ENCODE results near the gene CSGALNACT2.

The CSGALNACT2 gene

GRCh38 chr10:43119416-43120115 is 18.7 kb upstream of the CSGALNACT2 start:
- Histone ChIP-seq H3K4me1 (ENCODE audit: control insufficient read depth, insufficient read depth, low read length) (no peaks in the 10 kb centered on the region), H3K27ac (ENCODE audit: low read length) (no peak overlapping the region), H3K9me3 (ENCODE audit: control insufficient read depth in 2 of 2, low read length in 2 of 2) (no peaks in the 10 kb centered on the region), H3K36me3 (ENCODE audit: control insufficient read depth in 2 of 2, insufficient read depth in 2 of 2, low read length in 2 of 2) (no peaks in the 10 kb centered on the region), H3K9ac (ENCODE audit: low read length in 2 of 2) (no peak overlapping the region), H3K4me3 (ENCODE audit: low read length in 2 of 2) (no peak overlapping the region), H3K27me3 (ENCODE audit: control insufficient read depth in 1 of 2, insufficient read depth in 2 of 2, low read length in 2 of 2) (no peaks in the 10 kb centered on the region)

GRCh38 chr10:43120116-43120928 is 17.9 kb upstream of the CSGALNACT2 start:
- no peak overlapping the region for H3K27ac ChIP-seq (ENCODE audit: low read length)
- H3K36me3 ChIP-seq (ENCODE audit: control insufficient read depth in 2 of 2, insufficient read depth in 2 of 2, low read length in 2 of 2), result no peaks in the 10 kb centered on the region

GRCh38 chr10:43120929-43121314 is 17.3 kb upstream of the CSGALNACT2 start:
- H3K9ac ChIP-seq (ENCODE audit: low read length in 2 of 2), result no peak overlapping the region
- H3K36me3 ChIP-seq (ENCODE audit: control insufficient read depth in 2 of 2, insufficient read depth in 2 of 2, low read length in 2 of 2), result no peaks in the 10 kb centered on the region
- no peaks in the 10 kb centered on the region for H3K9me3 ChIP-seq (ENCODE audit: control insufficient read depth in 2 of 2, low read length in 2 of 2)
- no peak overlapping the region for H3K4me3 ChIP-seq (ENCODE audit: low read length in 2 of 2)
- H3K27me3 ChIP-seq (ENCODE audit: control insufficient read depth in 1 of 2, insufficient read depth in 2 of 2, low read length in 2 of 2), result no peaks in the 10 kb centered on the region
- H3K27ac ChIP-seq (ENCODE audit: low read length), result no peak overlapping the region
- no peaks in the 10 kb centered on the region for H3K4me1 ChIP-seq (ENCODE audit: control insufficient read depth, insufficient read depth, low read length)

More at GRCh38 chr10:43120116-43120928, 17.9 kb upstream of the CSGALNACT2 start:
- H3K27me3 ChIP-seq (ENCODE audit: control insufficient read depth in 1 of 2, insufficient read depth in 2 of 2, low read length in 2 of 2), result no peaks in the 10 kb centered on the region
- H3K9me3 ChIP-seq (ENCODE audit: control insufficient read depth in 2 of 2, low read length in 2 of 2), result no peaks in the 10 kb centered on the region
- H3K9ac ChIP-seq (ENCODE audit: low read length in 2 of 2), result no peak overlapping the region
- no peaks in the 10 kb centered on the region for H3K4me1 ChIP-seq (ENCODE audit: control insufficient read depth, insufficient read depth, low read length)
- no peak overlapping the region for H3K4me3 ChIP-seq (ENCODE audit: low read length in 2 of 2)

GRCh38 chr10:43121444-43121843 is 16.8 kb upstream of the CSGALNACT2 start:
- no peaks in the 10 kb centered on the region for H3K4me1 ChIP-seq (ENCODE audit: control insufficient read depth, insufficient read depth, low read length)
- H3K9me3 ChIP-seq (ENCODE audit: control insufficient read depth in 2 of 2, low read length in 2 of 2), result no peaks in the 10 kb centered on the region
- H3K27ac ChIP-seq (ENCODE audit: low read length), result no peak overlapping the region
- no peaks in the 10 kb centered on the region for H3K27me3 ChIP-seq (ENCODE audit: control insufficient read depth in 1 of 2, insufficient read depth in 2 of 2, low read length in 2 of 2)
- no peak overlapping the region for H3K4me3 ChIP-seq (ENCODE audit: low read length in 2 of 2)
- no peak overlapping the region for H3K9ac ChIP-seq (ENCODE audit: low read length in 2 of 2)
- H3K36me3 ChIP-seq (ENCODE audit: control insufficient read depth in 2 of 2, insufficient read depth in 2 of 2, low read length in 2 of 2), result no peaks in the 10 kb centered on the region

GRCh38 chr10:43122096-43122495 is 16.1 kb upstream of the CSGALNACT2 start:
- no peaks in the 10 kb centered on the region for H3K4me1 ChIP-seq (ENCODE audit: control insufficient read depth, insufficient read depth, low read length)
- no peak overlapping the region for H3K9ac ChIP-seq (ENCODE audit: low read length in 2 of 2)
- H3K9me3 ChIP-seq (ENCODE audit: control insufficient read depth in 2 of 2, low read length in 2 of 2), result no peaks in the 10 kb centered on the region
- H3K27ac ChIP-seq (ENCODE audit: low read length), result no peak overlapping the region
- H3K4me3 ChIP-seq (ENCODE audit: low read length in 2 of 2), result no peak overlapping the region
- H3K36me3 ChIP-seq (ENCODE audit: control insufficient read depth in 2 of 2, insufficient read depth in 2 of 2, low read length in 2 of 2), result no peaks in the 10 kb centered on the region
- no peaks in the 10 kb centered on the region for H3K27me3 ChIP-seq (ENCODE audit: control insufficient read depth in 1 of 2, insufficient read depth in 2 of 2, low read length in 2 of 2)

- H3K36me3 ChIP-seq (ENCODE audit: control insufficient read depth in 2 of 2, insufficient read depth in 2 of 2, low read length in 2 of 2), result no peaks in the 10 kb centered on the region
Observed at GRCh38 chr10:43122826-43123225, 15.4 kb upstream of the CSGALNACT2 start.

GRCh38 chr10:43123361-43124093 is 14.7 kb upstream of the CSGALNACT2 start:
- H3K36me3 ChIP-seq (ENCODE audit: control insufficient read depth in 2 of 2, insufficient read depth in 2 of 2, low read length in 2 of 2), result no peaks in the 10 kb centered on the region
- no peaks in the 10 kb centered on the region for H3K4me1 ChIP-seq (ENCODE audit: control insufficient read depth, insufficient read depth, low read length)
- H3K27me3 ChIP-seq (ENCODE audit: control insufficient read depth in 1 of 2, insufficient read depth in 2 of 2, low read length in 2 of 2), result no peaks in the 10 kb centered on the region
- no peak overlapping the region for H3K4me3 ChIP-seq (ENCODE audit: low read length in 2 of 2)
- H3K27ac ChIP-seq (ENCODE audit: low read length), result no peak overlapping the region
- no peak overlapping the region for H3K9ac ChIP-seq (ENCODE audit: low read length in 2 of 2)
- no peaks in the 10 kb centered on the region for H3K9me3 ChIP-seq (ENCODE audit: control insufficient read depth in 2 of 2, low read length in 2 of 2)

More at GRCh38 chr10:43122826-43123225, 15.4 kb upstream of the CSGALNACT2 start:
- H3K9me3 ChIP-seq (ENCODE audit: control insufficient read depth in 2 of 2, low read length in 2 of 2), result no peaks in the 10 kb centered on the region
- H3K27me3 ChIP-seq (ENCODE audit: control insufficient read depth in 1 of 2, insufficient read depth in 2 of 2, low read length in 2 of 2), result no peaks in the 10 kb centered on the region
- H3K4me1 ChIP-seq (ENCODE audit: control insufficient read depth, insufficient read depth, low read length), result no peaks in the 10 kb centered on the region
- no peak overlapping the region for H3K9ac ChIP-seq (ENCODE audit: low read length in 2 of 2)
- H3K27ac ChIP-seq (ENCODE audit: low read length), result no peak overlapping the region
- no peak overlapping the region for H3K4me3 ChIP-seq (ENCODE audit: low read length in 2 of 2)

GRCh38 chr10:43124094-43124521 is 14.1 kb upstream of the CSGALNACT2 start:
- H3K27ac ChIP-seq (ENCODE audit: low read length), result no peak overlapping the region
- no peak overlapping the region for H3K4me3 ChIP-seq (ENCODE audit: low read length in 2 of 2)
- H3K27me3 ChIP-seq (ENCODE audit: control insufficient read depth in 1 of 2, insufficient read depth in 2 of 2, low read length in 2 of 2), result no peaks in the 10 kb centered on the region
- no peaks in the 10 kb centered on the region for H3K36me3 ChIP-seq (ENCODE audit: control insufficient read depth in 2 of 2, insufficient read depth in 2 of 2, low read length in 2 of 2)
- no peak overlapping the region for H3K9ac ChIP-seq (ENCODE audit: low read length in 2 of 2)
- no peaks in the 10 kb centered on the region for H3K4me1 ChIP-seq (ENCODE audit: control insufficient read depth, insufficient read depth, low read length)
- H3K9me3 ChIP-seq (ENCODE audit: control insufficient read depth in 2 of 2, low read length in 2 of 2), result no peaks in the 10 kb centered on the region

- Histone ChIP-seq H3K4me1 (ENCODE audit: control insufficient read depth, insufficient read depth, low read length) (no peaks in the 10 kb centered on the region), H3K9ac (ENCODE audit: low read length in 2 of 2) (no peak overlapping the region), H3K4me3 (ENCODE audit: low read length in 2 of 2) (no peak overlapping the region), H3K9me3 (ENCODE audit: control insufficient read depth in 2 of 2, low read length in 2 of 2) (no peaks in the 10 kb centered on the region), H3K36me3 (ENCODE audit: control insufficient read depth in 2 of 2, insufficient read depth in 2 of 2, low read length in 2 of 2) (no peaks in the 10 kb centered on the region), H3K27ac (ENCODE audit: low read length) (no peak overlapping the region), H3K27me3 (ENCODE audit: control insufficient read depth in 1 of 2, insufficient read depth in 2 of 2, low read length in 2 of 2) (no peaks in the 10 kb centered on the region)
Observed at GRCh38 chr10:43124574-43125273, 13.5 kb upstream of the CSGALNACT2 start.

- no peaks in the 10 kb centered on the region for H3K27me3 ChIP-seq (ENCODE audit: control insufficient read depth in 1 of 2, insufficient read depth in 2 of 2, low read length in 2 of 2)
- no peaks in the 10 kb centered on the region for H3K4me1 ChIP-seq (ENCODE audit: control insufficient read depth, insufficient read depth, low read length)
- H3K27ac ChIP-seq (ENCODE audit: low read length), result no peak overlapping the region
- H3K9me3 ChIP-seq (ENCODE audit: control insufficient read depth in 2 of 2, low read length in 2 of 2), result no peaks in the 10 kb centered on the region
- no peak overlapping the region for H3K4me3 ChIP-seq (ENCODE audit: low read length in 2 of 2)
- no peak overlapping the region for H3K9ac ChIP-seq (ENCODE audit: low read length in 2 of 2)
- no peaks in the 10 kb centered on the region for H3K36me3 ChIP-seq (ENCODE audit: control insufficient read depth in 2 of 2, insufficient read depth in 2 of 2, low read length in 2 of 2)
Observed at GRCh38 chr10:43125274-43125845, 12.9 kb upstream of the CSGALNACT2 start.
